SKM-1 (cell line): Measurements from ENCODE around the gene ZNF629.
A peak's percentile ranks its signal among the peaks of the same experiment; 100 is the strongest.
"Not testable (repeated sequence)": the region's sequence is repeated elsewhere in the genome, so short reads cannot be mapped to it uniquely, and the experiment has no call there.

Experiments
- DNase-seq: peaks from one replicate; lab custom pipeline; 2025; ENCODE audit not compliant: unreplicated experiment; lab: John Stamatoyannopoulos, UW

The ZNF629 gene

DNA sequence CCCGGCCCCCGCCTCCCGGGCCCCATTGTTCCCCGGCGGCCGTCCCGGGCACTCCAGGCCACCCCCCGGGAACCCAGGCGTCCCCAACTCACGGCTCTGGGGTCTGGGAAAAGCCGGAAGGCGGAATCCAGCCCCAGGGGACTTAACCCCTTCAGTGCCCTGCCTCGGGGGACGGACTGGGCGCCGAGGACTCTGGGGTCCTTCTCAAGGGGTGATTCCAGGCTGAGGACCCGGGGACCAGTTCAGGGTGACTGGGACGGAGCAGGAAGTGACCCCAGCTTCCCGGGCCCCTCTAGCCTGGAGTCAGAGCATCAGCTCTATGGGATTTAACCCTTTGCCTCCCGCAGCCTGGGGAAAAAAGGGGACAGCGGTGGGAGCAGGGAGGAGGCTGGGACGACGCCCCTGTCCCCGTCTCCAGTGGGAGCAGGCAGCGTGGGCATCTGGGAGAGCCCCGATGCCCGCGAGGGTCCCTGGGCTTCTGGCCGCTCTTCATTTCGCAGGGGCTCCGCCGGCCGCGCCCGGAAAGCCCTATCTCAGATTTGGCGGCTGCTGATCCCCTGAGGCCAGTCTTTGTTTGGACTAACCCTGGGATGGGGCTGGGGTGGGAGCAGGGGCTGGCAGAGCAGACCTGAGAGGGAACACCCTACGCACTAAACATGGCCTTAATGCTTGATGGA is at the start of gene ZNF629:
Gene ZNF629, minus strand, starts transcription at position 270 of the 677 bp plus-strand sequence. CDS start 2,723 bp downstream, outside the sequence.
- no peak for DNase-seq

- DNase-seq, result no peak
Measured at GRCh38 chr16:30834130-30834740, 47.2 kb upstream of the ZNF629 start.

GRCh38 chr16:30830072-30830417 is 43.0 kb upstream of the ZNF629 start:
- DNase-seq, result no peak

GRCh38 chr16:30829130-30830071 is 42.4 kb upstream of the ZNF629 start:
- no peak for DNase-seq

DNA sequence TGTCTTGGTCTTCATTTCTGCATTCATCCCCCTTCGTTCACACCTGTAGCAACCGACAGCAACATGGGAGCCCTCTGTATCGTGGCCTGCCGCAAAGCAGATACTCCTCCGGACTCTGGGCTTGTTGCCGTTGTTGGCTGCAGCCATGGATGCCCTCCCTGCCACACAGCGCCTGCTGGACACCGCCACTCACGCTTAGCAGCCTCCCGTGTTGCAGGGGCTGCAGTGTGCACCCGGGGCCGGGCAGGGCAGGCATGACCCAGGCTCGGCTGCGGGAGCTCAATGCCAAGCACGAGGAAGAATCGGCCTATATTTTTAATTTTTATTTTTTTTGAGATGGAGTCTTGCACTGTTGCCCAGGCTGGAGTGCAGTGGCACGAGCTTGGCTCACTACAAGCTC is 34.9 kb upstream of the ZNF629 start:
- no peak for DNase-seq

DNA sequence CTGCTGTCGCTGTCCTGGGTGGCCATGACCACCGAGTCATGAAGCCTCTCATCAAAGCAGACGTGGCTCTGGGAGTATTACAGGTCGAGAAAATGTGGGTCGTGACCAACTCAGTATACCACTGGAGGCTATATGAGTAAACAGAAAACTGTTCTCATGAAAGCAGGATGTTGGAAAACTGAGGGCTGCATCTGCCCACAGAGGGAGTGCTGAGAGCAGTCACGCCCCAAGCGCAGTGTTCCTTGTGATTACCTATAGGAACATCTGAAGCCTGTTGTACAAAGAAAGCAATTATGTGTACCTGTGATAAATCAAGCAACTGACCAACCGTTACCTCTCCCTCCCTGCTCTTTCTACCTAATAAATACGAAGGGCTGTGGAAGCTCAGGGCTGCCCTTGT is 34.4 kb upstream of the ZNF629 start:
- DNase-seq, result not testable (repeated sequence)

GRCh38 chr16:30820952-30821421 is 34.0 kb upstream of the ZNF629 start:
- DNase-seq, result no peak

DNA sequence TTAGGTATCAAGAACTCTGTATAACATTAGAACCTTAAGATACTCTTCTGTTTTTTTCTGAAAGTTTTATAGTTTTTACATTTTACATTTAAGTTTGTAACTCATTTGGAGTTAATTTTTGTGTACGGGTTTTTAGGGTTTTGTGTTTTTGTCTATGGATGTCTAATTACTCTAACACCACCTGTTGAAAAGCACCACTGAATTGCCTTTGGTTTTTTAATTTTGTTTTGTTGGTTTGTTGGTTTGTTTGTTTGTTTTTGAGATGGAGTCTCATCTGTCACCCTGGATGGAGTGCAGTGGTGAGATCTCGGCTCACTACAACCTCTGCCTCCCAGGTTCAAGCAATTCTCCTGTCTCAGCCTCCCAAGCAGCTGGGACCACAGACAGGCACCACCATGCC is 29.8 kb upstream of the ZNF629 start:
- DNase-seq, result no peak

DNA sequence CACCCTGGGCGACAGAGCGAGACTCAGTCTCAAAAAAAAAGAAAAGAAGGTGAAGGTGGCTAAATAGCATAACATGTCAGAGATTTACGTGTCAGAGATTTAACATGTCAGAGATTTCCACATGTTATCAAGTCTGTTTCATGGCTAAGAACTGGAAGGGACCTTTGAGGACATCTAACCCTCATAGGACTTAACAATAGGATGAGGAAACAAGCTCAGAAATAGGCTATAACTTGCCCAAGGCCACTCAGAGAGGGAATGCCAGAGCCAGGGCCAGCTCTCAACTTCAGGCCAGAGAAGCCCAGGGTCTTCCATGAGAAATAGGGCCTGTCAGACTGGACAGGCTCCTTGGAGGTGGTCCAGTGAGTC is 26.8 kb upstream of the ZNF629 start:
- no peak for DNase-seq

GRCh38 chr16:30809675-30810074 is 22.7 kb upstream of the ZNF629 start:
- DNase-seq, result not testable (repeated sequence)

GRCh38 chr16:30808890-30809426 is 22.0 kb upstream of the ZNF629 start:
- DNase-seq, result not testable (repeated sequence)

- no peak for DNase-seq
Measured at GRCh38 chr16:30808146-30808545, 21.1 kb upstream of the ZNF629 start.

- peak; percentile 53 for DNase-seq
Measured at GRCh38 chr16:30805370-30806169, 18.6 kb upstream of the ZNF629 start.

- DNase-seq, result no peak
Measured at GRCh38 chr16:30805056-30805369, 18.0 kb upstream of the ZNF629 start.

- DNase-seq, result no peak
Measured at GRCh38 chr16:30802936-30803335, 15.9 kb upstream of the ZNF629 start.

GRCh38 chr16:30797670-30798309 is 10.8 kb upstream of the ZNF629 start:
- DNase-seq, result no peak

DNA sequence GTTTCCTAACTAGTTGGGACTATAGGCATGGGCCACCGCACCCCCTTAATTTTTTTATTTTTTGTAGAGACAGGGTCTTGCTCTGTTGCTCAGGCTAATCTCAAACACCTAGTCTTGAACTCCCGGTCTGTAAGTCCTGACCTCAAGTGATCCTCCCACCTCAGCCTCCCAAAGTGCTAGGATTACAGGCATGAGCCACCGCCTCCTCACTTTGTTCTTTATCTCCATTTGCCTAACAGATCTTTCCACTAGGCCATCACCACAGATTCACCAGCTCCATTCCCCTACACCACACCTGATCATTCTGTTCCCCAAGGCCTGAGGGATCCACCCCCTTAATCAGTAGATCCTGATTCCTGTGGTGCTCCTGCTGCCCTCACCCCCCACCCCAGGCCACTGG is 7.6 kb upstream of the ZNF629 start:
- no peak for DNase-seq

GRCh38 chr16:30793508-30794069 is 6.6 kb upstream of the ZNF629 start:
- DNase-seq, result no peak

DNA sequence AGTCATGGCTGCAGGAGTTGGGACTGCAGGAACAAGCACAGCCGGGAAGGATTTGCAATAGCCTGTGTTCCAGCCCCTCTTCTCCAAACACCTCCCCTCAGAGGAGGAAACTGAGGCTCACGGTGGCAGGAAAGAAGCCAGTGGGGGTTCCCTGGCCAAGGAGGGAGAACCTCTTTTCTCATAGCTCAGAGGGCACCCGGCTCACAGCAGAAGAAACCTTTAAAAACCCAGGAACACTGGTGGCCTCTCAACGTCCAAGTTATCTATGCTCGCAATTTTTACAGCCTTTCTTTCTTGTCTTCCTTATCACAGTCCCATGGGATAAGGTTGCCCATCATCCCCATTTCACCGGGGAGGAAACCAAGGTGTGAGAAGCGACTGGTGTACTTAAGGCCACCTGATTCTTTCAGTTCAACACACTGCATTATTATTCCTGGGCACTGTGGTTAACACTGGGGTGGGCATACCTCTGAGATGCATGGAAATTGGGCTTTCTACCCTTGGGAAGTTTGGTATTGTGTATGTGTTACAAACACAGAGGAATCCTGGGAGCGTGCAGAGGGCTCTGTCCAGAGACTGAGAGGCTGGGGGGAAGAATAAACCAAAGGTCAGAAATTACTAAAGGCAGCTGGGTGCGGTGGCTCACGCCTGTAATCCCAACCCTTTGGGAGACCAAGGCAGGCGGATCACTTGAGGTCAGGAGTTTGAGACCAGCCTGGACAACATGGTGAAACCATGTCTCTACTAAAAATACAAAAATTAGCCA is 791 bp upstream of the ZNF629 start:
- DNase-seq, result no peak
